NCI-H2196 (cell line): ENCODE data around the gene SH3RF3.
"Not testable (repeated sequence)": the region's sequence is repeated elsewhere in the genome, so short reads cannot be mapped to it uniquely, and the experiment has no call there.

Experiments
- DNase-seq: peaks from one replicate; lab custom pipeline; 2025; ENCODE audit not compliant: unreplicated experiment; lab: John Stamatoyannopoulos, UW

The SH3RF3 gene

DNA sequence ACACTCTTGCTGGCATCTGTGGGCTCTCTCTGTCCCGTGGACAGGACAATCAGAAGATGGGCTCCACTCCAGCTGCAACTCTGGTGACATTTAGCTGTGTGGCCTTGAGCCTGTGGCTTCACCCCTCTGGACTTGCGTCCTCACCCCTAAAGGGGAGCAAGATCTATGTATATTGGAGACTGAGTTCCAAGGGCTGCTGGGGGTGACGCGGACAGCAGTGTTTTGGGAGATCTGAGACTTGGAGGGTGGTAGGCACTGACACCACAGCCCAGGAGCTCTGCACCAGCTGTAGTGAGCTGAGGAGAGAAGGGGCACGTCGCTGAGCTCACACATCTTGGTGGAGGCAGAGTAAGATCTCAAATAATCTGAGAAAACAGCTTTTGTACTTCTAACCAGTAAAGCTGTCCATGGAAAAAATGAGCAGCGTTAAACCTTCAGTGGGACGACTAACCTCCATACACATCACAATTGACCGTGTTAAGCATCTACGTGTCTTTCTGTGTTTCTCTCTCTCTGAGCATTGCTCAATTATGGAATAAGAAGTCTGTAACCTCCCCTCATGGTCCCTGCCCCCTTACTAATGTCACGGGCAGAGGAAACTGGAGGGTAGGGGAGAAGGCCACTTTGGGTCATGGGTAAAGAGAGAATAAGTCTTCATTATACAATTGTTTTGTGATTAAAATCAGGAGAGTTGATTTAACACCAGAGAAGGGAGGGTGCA, 85.8 kb downstream of the SH3RF3 start:
- DNase-seq: no peak

DNA sequence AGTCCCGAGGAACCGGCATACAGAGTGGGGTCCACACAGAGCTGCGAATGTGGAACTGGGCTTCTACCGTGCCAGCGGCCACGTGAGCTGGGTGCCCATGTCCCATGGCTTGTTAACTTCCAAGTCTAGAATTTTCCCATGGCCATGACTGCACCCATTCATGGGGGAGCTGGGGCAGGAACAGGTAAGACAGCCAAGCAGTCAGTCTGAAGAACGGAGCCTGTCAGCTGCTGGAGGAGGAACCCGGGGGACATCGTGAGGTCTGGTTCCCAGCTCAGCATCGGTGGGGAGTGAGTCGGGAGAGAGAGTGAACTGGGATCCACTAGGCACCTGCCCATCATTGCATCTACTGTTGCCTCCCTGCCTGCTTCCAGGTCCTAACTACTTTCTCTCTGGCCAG, 86.9 kb downstream of the SH3RF3 start:
- no peak for DNase-seq

DNA sequence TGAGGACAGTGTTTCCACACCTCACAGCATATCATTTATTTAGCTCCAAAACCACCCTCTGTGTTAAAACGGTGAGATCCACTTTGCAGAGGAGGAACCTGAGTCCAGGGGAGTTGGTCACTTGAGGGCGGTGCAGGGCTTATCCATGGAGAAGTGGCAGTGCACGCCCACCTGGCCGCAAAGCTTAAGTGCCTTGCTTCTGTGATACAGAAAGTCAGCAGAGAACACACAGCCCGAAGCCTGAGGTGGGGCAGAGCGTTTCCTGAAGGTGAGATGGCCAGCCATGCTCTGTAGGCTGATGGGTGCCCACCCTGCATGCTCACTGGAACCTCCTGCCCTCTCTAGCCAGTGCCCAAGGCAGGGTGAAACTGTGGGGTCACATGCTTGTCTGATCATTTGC, 87.3 kb downstream of the SH3RF3 start:
- DNase-seq: no peak

DNA sequence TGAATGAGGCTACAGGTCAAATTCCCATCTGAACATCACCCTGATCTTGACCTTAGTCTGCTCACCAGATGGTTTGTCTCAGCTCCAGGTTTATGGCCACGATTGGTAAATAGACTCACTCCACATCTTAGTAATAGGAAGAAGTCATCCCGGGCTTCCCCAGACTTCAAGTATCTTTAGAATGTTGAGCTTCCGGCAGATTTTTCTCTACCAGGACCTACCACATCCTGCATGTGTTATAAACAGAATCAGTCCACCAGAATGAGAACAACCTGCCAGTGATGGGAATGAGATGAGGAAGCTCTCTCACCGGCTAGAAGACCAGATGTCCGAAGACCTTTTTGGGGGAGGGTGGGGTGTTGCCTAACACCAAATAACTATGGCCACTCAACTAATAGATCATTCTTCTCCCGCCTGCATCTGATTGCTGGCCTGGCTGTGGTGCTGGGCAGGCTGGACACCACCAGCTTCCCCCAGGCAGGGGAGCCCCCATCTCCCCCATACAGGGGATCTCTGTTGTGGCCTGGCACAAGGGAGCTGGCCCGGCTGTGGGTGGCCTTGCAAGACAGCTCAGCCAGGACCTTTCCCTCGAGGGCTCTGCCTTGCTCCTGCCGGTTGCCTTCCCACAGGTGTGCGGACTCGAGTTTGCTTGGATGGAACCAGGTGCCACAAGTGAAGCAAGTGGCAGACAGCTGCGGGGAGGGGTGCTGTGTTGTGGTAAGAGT, 88.5 kb downstream of the SH3RF3 start:
- no peak for DNase-seq

DNA sequence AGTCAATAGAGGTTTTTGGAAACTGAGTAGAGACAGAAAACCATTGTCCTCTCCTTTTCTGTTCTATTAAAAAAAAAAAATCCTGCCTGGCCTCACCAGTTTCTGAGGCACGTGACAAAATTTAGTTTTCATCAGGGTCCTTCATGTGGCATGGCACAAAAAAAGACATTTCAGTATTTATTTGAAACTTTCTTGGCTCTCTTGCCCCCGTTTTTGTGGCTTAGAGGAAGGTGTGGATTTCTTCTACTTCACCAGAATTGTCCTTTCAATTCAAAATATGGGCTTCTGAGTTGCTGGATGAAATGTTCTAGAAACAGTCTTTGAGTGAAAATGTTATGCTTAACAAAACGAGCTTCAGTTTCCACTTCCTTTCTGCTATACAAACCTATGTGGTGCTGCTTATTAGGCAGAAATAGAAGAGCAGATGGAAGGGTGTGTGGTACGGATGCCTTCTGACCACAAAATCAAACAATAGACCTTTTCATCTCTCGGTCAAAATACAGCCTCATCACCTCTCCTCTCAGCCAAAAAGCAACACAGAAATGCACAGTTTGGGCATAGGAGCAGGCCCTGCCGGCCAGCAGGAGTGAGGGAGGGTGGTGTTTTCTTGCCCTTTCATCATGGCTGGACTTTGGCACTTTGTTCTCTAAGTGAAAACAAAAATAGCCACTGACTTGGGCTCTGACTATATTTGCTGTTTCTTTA, 89.2 kb downstream of the SH3RF3 start:
- peak; percentile 63 for DNase-seq

DNA sequence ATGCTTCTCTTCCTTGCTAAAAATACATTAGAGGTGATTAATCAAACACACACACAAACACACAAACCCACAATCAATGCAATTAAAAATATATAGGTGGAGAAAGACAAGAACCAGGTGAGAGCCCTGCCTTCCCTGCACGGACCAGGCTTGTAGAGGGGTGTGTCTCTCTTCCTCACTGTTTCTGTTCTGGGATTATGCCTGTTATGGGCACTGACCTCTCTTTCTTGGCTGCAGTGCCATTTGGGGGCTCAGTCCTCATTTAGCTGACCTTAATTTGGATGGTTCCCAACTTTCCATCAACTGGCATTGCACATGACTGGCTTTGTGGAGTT, 89.8 kb downstream of the SH3RF3 start:
- DNase-seq: no peak

DNA sequence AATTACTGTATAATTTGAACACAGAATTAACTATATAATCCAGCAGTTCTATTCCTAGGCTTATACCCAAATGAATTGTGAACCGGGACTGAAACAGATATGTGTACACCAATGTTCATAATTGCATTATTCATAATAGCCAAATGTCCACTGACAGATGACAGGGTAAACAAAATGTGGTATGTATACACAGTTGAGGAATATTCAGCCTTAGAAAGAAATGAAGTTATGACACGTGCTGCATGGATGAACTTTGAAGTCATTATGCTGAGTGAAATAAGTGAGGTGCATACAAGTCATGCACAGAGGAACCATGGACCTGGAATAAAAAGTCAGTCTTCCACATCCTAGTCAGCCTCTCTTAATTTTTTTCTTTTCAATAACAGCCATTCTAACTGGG, 91.9 kb downstream of the SH3RF3 start:
- no peak for DNase-seq

DNA sequence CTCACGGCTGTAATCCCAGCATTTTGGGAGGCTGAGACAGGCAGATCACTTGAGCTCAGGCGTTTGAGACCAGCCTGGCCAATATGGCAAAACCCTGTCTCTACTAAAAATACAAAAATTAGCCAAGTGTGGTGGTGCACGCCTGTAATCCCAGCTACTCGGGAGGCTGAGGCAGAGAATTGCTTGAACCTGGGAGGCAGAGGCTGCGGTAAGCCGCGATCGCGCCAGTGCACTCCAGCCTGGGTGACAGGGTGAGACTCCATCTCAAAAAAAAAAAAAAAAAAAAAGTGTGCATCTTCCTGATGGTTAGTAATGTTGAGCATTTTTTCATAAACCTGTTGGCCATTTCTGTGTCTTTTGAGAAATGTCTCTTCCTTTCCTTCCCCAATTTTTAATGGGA, 92.3 kb downstream of the SH3RF3 start:
- DNase-seq: not testable (repeated sequence)

DNA sequence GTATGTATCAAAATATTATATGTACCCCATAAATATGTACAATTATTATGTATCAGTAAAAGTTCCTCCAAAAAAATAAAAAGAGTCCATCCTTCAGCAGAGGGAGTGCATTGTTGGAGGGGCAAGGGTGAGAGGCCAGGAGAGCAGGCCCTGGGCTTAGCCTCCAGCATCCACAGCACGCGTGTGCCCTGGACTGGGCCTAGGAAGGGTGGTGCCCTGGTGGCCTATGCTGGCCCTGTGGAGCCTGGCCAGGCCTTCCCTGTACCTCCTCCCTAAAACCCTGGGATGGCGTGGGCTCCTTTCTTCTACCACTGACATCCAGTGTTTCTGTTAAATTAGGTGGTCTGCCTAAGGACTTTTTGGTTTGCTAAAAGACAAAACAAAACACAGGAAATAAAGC, 93.4 kb downstream of the SH3RF3 start:
- DNase-seq: no peak

DNA sequence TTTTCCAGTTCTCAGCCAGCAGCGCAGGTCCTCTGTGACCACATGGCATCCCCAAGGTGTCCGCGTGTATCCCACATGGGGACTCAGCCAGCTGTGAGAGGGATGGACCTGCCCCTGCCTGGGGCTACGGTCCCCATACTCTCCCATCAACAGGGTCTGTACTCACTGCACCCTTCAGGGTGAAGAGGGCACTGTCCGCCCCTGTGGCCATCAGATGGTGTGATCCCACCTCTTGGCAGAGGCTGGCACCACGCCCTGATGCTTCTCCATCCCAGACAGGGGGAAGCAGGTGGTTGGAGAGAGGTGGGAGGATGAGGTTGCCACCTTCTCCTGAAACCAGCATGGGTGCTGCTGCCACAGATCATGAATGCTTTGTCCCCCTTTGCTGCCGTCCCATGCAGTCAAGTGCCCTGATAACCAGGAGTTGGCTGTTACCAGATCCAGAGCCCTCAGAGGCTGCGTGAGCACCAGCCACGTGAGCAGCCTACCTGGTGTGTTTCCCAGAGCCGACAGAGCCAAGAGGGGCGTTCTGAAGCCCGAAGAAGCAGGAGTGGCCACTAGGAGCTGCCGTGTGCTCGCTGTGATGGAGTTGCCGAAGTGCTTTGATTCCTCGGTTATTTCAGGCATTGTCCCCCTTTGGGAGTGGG, 93.9 kb downstream of the SH3RF3 start:
- DNase-seq: no peak

DNA sequence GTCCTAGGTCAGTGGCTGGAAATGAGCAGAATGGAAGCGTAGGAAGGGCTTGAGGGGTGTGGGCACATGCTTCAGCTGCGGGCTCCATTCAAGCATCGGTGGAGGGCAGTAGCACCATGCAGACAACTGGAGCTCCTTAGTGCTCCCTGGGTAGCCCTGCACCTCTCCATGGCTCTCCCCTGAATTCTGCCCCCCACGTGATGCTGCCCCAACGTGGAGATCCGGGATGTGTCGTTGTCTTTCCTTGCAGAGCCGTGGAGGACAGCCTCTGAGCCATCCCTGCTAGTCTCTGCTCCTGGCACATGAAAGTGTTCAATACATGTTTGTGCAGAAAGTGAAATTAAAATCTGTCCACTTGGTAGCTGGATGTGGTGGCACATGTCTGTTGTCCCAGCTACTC, 94.5 kb downstream of the SH3RF3 start:
- DNase-seq: no peak

DNA sequence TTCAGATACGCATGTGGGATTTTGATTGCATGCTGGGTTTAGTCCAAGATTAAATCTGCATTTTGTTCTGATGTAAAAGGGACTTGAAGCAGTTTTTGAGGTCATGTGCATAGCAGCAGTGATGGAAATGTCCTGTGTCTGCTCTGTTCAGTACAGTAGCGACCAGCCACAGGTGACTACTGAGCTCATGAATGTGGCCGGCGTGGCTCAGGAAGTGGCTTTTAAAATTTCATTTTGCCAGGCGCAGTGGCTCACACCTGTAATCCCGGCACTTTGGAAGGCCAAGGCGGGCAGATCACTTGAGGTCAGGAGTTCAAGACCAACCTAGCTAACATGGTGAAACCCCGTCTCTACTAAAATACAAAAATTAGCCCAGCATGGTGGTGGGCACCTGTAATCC, 95.3 kb downstream of the SH3RF3 start:
- not testable (repeated sequence) for DNase-seq

DNA sequence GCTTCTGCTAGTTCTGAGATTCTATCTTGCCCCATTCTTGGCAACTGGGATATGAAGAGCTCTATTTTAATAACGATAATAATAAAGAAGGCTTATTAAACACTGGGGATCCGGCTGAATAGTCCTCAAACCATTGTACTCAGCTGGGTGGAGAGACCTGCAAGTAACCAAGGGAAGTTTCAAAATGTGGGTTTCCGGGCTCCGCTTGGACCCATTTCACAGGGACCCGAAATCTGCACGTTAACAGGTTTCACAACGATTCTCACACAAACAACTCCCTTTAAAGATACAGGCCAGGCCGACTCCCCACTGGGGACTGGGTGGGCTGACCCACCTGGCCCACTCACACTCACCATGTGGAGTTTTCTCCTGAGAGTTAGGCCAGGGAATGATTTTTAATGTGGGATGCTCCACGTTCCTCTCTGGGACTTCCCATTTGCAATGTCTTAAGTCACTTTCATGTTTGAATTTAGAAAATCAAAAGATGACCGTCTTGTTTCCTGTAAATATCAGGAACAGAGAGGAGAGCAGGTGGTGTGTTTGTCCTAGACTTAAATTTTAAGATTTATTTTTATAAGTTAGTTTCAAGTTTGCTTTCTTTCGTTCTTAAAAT, 96.3 kb downstream of the SH3RF3 start:
- DNase-seq: no peak

DNA sequence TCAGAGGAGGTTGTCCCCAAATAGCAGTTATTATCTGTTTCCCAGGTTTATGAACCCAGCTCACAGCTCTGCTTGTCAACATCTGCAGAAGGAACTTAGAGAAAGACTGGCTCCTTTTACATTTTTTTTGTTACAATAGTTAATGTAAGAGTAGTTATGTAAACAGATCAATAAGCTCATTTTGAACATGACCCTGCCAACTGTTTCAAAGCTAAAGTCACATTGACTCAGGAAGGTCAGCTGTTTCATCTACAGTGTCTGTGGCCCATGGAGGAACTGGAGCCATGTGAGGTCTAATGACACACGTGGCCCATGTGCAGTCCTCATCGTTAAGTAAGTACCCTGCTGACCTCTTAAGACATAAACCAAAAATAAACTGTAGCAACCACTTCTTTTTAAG, 97.1 kb downstream of the SH3RF3 start:
- DNase-seq: no peak

DNA sequence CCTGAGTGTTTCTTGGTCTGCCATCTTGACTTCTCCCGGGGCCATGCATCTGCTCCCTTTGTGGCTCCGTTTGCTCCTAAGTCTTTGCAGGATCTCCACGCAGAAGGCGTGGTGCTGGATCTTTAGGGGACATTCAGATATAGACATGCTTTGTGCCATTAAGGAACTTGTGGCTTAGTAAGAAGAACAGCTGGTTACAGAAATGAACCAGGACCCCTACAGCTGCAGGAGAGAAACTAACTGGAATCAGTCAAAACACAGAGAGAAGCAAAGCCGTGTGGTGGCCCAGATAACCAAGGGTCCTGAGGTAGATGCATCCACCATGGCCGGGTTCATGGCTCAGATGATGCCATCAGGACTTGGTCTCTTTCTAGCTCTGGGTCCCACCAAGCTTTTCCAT, 97.6 kb downstream of the SH3RF3 start:
- DNase-seq: no peak

DNA sequence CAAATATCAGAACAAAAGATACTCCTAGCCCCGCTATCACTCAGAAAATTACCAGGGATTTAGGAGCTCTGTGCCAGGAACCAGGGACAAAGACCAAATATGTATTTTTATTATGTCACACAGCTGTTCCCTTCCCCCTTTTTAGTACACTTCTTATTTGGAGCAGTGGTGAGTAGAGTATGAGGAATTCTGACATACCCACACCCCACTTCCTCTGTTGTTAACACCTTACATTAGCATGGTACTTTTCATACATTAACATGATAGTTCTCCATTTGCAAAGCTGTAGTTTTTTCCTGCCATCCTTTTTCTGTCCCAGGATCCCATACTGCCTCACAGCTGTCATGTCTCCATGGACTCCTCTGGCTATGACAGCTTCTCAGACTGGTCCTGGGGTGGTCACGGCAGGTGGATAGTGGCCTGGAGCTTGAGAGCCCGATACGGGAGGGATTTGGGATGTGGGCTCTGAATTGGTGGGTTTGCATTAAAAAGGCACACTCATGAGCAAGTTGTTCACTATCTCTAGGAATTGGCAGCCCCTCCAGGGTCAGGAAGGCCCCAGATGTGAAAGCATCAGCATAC, 100.2 kb downstream of the SH3RF3 start:
- no peak for DNase-seq

DNA sequence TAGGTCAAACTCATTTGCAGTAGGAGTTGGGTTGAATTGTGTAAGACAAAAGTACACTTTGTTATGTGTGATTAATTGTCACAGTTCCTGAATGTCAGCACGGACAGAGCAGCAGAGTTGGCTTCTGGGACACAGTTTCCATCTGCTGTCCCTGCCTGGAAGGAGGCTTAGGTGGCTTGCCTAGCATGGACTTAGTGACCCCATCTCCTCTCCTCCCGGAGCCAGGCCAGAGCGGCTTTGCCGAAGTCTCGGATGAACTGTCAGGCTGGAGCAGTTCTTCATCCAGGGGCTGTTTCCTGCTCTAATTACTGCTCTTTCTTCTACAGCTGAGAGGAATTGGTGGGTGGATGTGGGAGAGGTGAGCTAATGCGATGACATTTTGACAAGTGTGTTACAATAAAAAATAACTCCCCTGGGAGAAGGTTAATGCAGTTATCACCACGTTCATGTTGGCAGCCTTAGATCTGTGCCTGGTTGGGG, 102.0 kb downstream of the SH3RF3 start:
- DNase-seq: no peak

DNA sequence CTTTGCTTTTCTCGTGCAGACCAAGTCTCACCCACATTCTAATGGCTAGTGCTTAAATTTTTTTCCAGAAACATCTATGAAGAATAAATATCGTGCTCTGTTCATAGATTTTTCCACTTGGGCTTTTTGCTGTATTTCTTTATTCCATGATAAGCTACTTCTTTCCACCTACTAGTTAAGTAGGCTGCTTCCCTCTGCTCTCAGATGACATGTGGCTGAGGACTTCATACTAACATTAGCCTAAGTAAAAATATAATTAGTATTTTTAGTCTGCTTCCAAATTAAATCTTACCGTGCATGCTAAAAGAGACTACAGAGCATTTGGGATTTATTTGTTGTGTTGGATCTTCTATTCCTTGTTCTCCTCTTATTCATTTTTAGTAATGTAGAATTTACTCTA, 102.4 kb downstream of the SH3RF3 start:
- DNase-seq: no peak

DNA sequence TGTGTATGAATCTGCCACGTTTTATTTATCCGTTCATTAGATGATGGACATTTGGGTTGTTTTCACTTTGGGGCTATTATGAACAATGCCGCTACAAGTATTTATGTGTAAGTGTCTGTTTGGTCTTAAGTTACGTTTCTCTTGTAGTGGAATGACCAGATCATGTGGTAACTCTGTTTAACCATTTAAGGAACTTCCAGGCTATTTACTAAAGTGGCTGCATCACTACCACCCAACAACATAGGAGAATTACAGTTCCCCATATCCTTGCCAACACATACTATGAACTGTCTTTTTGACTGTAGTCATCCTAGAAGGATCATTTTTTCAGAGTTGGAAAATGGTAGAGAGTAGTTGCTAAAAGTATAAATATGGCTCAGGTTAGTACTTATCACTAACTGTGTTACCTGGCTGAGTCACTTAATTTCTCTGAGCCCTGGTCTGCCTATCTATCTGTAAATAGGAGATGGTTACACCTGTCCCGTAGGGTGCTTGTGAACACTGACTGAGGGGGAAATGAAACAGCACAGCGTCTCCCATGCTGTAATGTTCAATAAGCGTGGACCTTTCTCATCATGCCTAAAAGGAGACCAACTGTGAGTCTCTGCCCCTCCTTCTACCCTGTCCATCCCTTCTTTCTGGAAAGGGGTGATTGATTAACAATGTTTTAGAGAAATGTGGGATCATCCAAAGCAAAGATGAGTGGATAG, 103.1 kb downstream of the SH3RF3 start:
- DNase-seq: no peak

DNA sequence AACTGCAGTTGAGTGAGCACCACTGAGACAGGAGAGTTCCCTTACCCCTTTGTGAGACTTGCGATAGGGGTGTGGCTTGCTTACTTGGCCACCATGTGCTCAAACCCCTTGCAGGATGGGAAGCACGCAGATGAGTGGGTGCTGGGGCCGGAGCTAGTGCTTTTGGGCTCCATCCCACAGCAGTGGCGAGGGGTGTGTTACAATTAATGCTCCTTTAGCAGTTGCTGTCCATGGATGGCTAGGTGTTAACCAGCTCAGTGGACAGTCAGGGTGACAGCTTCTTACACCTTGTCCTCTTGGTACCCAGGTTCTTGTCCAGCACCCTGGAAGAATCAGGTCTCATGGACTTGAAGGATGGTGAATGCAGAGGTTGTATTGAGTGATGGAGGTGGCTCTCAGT, 103.9 kb downstream of the SH3RF3 start:
- DNase-seq: no peak
